Esophagus muscularis mucosa (tissue), 4 donors: ENCODE data around the gene IL18R1. TPM values are rescaled to one million over a fixed set of nuclear protein-coding genes. Genes with fewer than 3 reads are reported as not detected.
A peak's percentile ranks its signal among the peaks of the same experiment; 100 is the strongest.

ENCODE experiments used
- DNase-seq: peaks from one replicate; pipeline ENCODE4 v3.0.0-alpha.2; 2017; ENCODE audit errors: extremely low spot score
- H3K27ac ChIP-seq, 4 donors: fragments of 200-600 bp; sonication (generic); replicated peaks in 1 of 4; 1 replicate in 3 of 4; 2 replicates in 1 of 4; pipeline ENCODE4 v1.5.1; 2016 to 2019; ENCODE audit warnings: mild to moderate bottlenecking in 1 of 4
- H3K27me3 ChIP-seq, 4 donors: fragments of 200-600 bp; sonication (generic); one replicate each; pipeline versions ENCODE4 v1.5.1 to v1.6.0; 2016 to 2019
- H3K36me3 ChIP-seq, 4 donors: fragments of 200-600 bp; sonication (generic); one replicate each; pipeline ENCODE4 v1.5.1; 2016 to 2019
- H3K4me1 ChIP-seq, 4 donors: fragments of 200-600 bp; sonication (generic); one replicate each; pipeline ENCODE4 v1.5.1; 2016 to 2019
- H3K4me3 ChIP-seq, 4 donors: fragments of 200-600 bp; sonication (generic); 1 replicate in 2 of 4; 2 replicates in 2 of 4; pipeline ENCODE4 v1.5.1; 2016 to 2019; ENCODE audit warnings: mild to moderate bottlenecking in 4 of 4, moderate library complexity in 1 of 4
- H3K9me3 ChIP-seq, 4 donors: fragments of 200-600 bp; sonication (generic); 1 replicate in 3 of 4; 2 replicates in 1 of 4; pipeline ENCODE4 v1.5.1; 2016 to 2019
- CTCF ChIP-seq, 3 experiments: fragments of 200-600 bp in 2 of 3; fragments of 450-650 bp in 1 of 3; sonication (generic) in 2 of 3; IDR thresholded peaks; one replicate each; pipeline ENCODE4 v1.5.1; 2017 to 2019; ENCODE audit warnings: antibody characterized with exemption in 3 of 3, mild to moderate bottlenecking in 2 of 3, moderate library complexity in 1 of 3
- EP300 ChIP-seq: sonication (generic); formaldehyde crosslinking; IDR thresholded peaks from one replicate; pipeline ENCODE4 v1.6.1; 2017; ENCODE audit warnings: antibody characterized with exemption
- POLR2A ChIP-seq: fragments of 450-650 bp; IDR thresholded peaks from one replicate; pipeline ENCODE4 v1.6.1; 2017; ENCODE audit warnings: antibody characterized with exemption, moderate library complexity, mild to moderate bottlenecking, low read depth
- POLR2AphosphoS5 ChIP-seq, 2 donors: sonication (generic); formaldehyde crosslinking; IDR thresholded peaks; one replicate each; pipeline ENCODE4 v1.6.1; 2017; ENCODE audit warnings: antibody characterized with exemption in 2 of 2
- WGBS: methylation state at CpG from one replicate; pipeline ENCODE4 v1.1.5; 2018; 5-methylcytosine and 5-hydroxymethylcytosine counted together
- intact Hi-C: fragments of 100-400 bp; cut with DNase I; formaldehyde crosslinking; loops from one replicate; pipeline ENCODE4 v1.15.1; 2023
- total RNA-seq, 4 donors: library from RNA; depleted of rRNA; stranded (reverse); fragments of >200 nt; gene quantifications; one replicate each; pipeline versions ENCODE4 v1.1.0 to v1.2.1, GENCODE V29; 2016

The IL18R1 gene
- total RNA-seq, 4 donors from 2014 or later = 2.8 to 11.8 (median 5.2) TPM

GRCh38 chr2:102346381-102347130, 9.0 kb upstream of the IL18R1 start:
- TF ChIP-seq CTCF (IDR thresholded peaks at IDR 0.05) (no peak), POLR2A (no peak), POLR2AphosphoS5 (IDR thresholded peaks at IDR 0.05) (no peak), EP300 (no peak)
- 79% methylated on average over 7 of the region's 7 CpGs for WGBS
- H3K9me3 ChIP-seq = no peaks in the 10 kb centered on the region
- no peak overlapping the region for H3K27ac ChIP-seq
- DNase-seq = no peak
- H3K4me1 ChIP-seq = no peaks in the 10 kb centered on the region
- peaks cover 0 to 6% (median 0%) of the 10 kb centered on the region in 4 donors for H3K36me3 ChIP-seq
- peaks cover 0 to 23% (median 0%) of the 10 kb centered on the region in 4 donors for H3K27me3 ChIP-seq
- intact Hi-C loops = no loop called here
- no peak overlapping the region for H3K4me3 ChIP-seq

- 33% methylated on average over 1 of the region's 1 CpG for WGBS
- TF ChIP-seq POLR2AphosphoS5 (IDR thresholded peaks at IDR 0.05) (no peak), POLR2A (no peak), CTCF (IDR thresholded peaks at IDR 0.05) (no peak), EP300 (no peak)
- no peak for DNase-seq
- no peaks in the 10 kb centered on the region for H3K9me3 ChIP-seq
- no peak overlapping the region for H3K4me3 ChIP-seq
- no peak overlapping the region for H3K27ac ChIP-seq
- intact Hi-C loops = loop anchor here (10.0 kb wide), 2 partner anchors 95 to 345 kb away; no protein-coding TSS in a partner anchor
- peaks cover 0 to 4% (median 2%) of the 10 kb centered on the region in 4 donors for H3K4me1 ChIP-seq
- H3K36me3 ChIP-seq = no peaks in the 10 kb centered on the region
- peaks cover 0 to 22% (median 0%) of the 10 kb centered on the region in 4 donors for H3K27me3 ChIP-seq
Measured at GRCh38 chr2:102350137-102350793, 5.3 kb upstream of the IL18R1 start.

GRCh38 chr2:102356381-102356712, 751 bp downstream of the IL18R1 start:
- no peaks in the 10 kb centered on the region for H3K9me3 ChIP-seq
- H3K36me3 ChIP-seq = no peaks in the 10 kb centered on the region
- no peak for DNase-seq
- H3K4me3 ChIP-seq = peak overlapping the region; percentile 60 to 69 (median 67)
- peaks cover 5 to 16% (median 13%) of the 10 kb centered on the region in 4 donors for H3K4me1 ChIP-seq
- 25% methylated on average over 6 of the region's 7 CpGs for WGBS
- intact Hi-C loops = loop anchor here (10.0 kb wide), 2 partner anchors 102 to 352 kb away; no protein-coding TSS in a partner anchor
- H3K27me3 ChIP-seq = peaks cover 0 to 9% (median 0%) of the 10 kb centered on the region in 4 donors
- peak overlapping the region; percentile 51 to 67 (median 60) for H3K27ac ChIP-seq
- TF ChIP-seq CTCF (IDR thresholded peaks at IDR 0.05) (no peak), POLR2A (no peak)

- 87% methylated on average over 2 of the region's 2 CpGs for WGBS
- no peaks in the 10 kb centered on the region for H3K9me3 ChIP-seq
- H3K36me3 ChIP-seq = no peaks in the 10 kb centered on the region
- intact Hi-C loops = loop anchor here (10.0 kb wide), 2 partner anchors 102 to 352 kb away; no protein-coding TSS in a partner anchor
- peaks cover 0 to 6% (median 0%) of the 10 kb centered on the region in 4 donors for H3K27me3 ChIP-seq
- no peak for DNase-seq
- H3K27ac ChIP-seq = no peak overlapping the region
- TF ChIP-seq CTCF (IDR thresholded peaks at IDR 0.05) (no peak), POLR2AphosphoS5 (IDR thresholded peaks at IDR 0.05) (no peak), EP300 (no peak), POLR2A (no peak)
- peaks cover 5 to 16% (median 13%) of the 10 kb centered on the region in 4 donors for H3K4me1 ChIP-seq
- peak overlapping the region in 3 of 4 donors; percentile 29 to 68 (median 60) for H3K4me3 ChIP-seq
Measured at GRCh38 chr2:102356741-102357140, 1.1 kb downstream of the IL18R1 start.
